ENCODE results near the gene CACNA1C.

CACNA1C gene

GRCh38 chr12:2234646-2235350 lies 182.0 kb downstream of the CACNA1C start:
- DNase-seq (ENCODE audit: low read depth): no peak

- no peak for DNase-seq (ENCODE audit: low read depth)
Measured at GRCh38 chr12:2236506-2237294, 183.9 kb downstream of the CACNA1C start.

GRCh38 chr12:2238111-2238510 lies 185.3 kb downstream of the CACNA1C start:
- no peak for DNase-seq (ENCODE audit: low read depth)

- DNase-seq (ENCODE audit: low read depth): no peak
Measured at GRCh38 chr12:2239381-2239871, 186.6 kb downstream of the CACNA1C start.

- no peak for DNase-seq (ENCODE audit: low read depth)
Measured at GRCh38 chr12:2240390-2240789, 187.6 kb downstream of the CACNA1C start.

DNA sequence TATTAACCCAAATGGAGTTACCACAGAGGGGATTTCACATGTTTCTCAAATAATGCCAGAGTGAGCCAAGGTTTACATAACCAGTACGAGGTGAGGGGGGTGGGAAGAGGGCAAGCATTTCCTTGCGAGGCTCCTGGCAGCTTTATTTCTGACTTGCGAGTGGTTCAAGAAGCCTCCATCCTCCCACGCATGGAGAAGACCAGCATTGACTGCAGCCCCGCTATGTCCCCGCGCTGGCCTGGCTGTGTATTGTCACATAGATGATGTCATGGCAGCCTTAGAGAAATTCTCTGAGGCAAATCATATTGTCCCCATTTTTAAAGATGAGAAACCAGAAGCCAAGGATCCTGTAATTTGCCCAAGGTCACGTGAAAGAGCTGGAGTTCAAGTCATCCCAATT lies 188.2 kb downstream of the CACNA1C start:
- no peak for DNase-seq (ENCODE audit: low read depth)

DNA sequence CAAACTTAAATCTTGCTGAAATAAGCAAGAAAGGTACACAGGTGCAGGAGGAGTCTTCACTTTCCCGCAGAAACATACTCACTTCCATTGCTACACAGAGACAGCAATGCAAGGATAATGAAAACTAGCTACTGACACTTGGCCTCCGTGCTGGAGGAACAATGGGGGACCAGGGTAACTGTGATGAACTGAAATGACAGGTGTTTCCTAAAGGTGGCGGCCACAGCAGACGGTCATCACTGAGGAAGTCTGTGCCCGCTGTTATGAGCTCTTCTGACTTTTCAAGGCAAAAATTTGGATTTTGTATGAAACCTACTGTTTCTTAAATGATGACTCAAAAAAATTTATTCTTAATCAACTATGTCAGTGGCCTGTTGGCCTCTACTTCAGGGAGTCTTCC lies 189.4 kb downstream of the CACNA1C start:
- no peak for DNase-seq (ENCODE audit: low read depth)

DNA sequence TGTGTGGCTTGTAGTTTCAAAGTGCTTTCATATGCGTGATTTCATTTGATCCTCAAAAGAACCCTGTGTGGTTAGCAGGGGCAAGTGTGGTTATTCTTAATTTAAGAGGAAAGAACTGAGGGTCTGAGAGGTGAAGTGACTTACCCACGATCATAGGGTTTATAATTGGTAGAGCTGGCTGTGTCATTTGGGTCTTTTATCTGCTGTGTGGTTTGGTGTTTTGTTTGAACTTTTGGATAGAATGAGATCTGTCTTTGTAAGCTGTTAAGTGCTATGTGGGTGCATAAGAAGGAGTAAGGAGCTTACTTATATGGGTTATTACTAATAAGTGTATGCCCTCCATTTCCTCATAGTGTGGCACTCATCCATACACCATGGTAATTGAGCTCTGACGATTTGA lies 190.0 kb downstream of the CACNA1C start:
- no peak for DNase-seq (ENCODE audit: low read depth)

DNA sequence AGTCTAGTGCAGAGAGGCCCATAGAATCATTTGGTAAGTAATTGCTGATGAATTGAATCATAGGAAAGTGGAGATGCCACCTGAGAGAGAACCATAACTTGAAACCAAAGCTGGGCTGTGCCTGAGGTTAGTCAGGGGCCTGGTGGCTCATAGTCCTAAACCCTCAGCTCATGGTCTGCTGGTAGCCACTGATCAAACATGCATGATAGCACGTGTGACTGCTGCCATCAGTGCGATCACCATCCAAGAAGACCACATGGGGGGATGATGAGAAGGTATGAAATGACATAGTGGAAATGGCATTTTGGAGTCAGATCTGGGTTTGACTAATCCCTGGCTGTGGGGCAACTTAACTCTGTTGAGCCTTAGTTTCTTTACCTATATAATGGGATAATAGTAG lies 190.5 kb downstream of the CACNA1C start:
- DNase-seq (ENCODE audit: low read depth): peak; percentile 55

DNA sequence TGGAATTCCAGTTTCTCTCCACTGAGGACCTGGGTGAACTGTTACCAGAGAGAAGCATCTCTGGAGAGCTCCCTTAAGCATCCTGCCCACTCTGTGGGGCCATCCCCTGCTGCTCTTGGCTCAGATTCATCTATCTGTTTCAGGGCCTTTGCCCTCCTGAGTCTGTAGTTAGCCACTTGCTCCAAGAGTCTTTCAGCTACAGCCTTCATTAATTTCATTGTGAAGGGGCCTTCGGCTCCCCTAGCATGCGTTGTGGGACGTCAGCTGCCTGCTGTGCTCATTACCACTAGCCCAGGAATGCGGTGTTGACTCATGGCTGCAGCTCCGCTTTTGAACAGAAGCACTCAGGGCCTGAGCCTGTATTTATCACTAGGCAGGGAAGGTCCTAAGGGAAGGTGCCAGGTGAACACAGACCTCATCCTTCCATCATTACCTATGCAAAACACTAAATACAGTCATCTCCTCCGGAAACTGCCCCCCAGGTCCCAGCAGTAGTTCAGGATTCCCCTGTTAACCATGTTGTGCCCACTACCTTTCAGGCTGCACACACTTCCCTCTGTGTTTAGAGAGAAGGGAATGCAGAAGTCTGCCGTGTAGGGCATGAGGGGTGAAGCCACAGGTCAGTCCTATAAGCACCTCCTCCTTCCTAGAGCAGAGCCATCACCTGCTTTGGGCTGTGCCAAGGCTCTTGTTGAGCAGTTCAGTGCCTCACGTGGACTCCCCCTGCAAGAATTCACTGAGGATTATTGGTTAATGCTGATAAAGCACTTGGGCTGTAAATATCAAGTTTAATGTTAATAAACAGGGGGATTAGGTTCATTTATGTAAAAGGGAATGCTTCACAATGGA lies 191.4 kb downstream of the CACNA1C start:
- peak; percentile 98 for DNase-seq (ENCODE audit: low read depth)

GRCh38 chr12:2246358-2246757 lies 193.6 kb downstream of the CACNA1C start:
- peak; percentile 53 for DNase-seq (ENCODE audit: low read depth)

GRCh38 chr12:2247120-2247519 lies 194.3 kb downstream of the CACNA1C start:
- no peak for DNase-seq (ENCODE audit: low read depth)

GRCh38 chr12:2247596-2247995 lies 194.8 kb downstream of the CACNA1C start:
- no peak for DNase-seq (ENCODE audit: low read depth)

DNA sequence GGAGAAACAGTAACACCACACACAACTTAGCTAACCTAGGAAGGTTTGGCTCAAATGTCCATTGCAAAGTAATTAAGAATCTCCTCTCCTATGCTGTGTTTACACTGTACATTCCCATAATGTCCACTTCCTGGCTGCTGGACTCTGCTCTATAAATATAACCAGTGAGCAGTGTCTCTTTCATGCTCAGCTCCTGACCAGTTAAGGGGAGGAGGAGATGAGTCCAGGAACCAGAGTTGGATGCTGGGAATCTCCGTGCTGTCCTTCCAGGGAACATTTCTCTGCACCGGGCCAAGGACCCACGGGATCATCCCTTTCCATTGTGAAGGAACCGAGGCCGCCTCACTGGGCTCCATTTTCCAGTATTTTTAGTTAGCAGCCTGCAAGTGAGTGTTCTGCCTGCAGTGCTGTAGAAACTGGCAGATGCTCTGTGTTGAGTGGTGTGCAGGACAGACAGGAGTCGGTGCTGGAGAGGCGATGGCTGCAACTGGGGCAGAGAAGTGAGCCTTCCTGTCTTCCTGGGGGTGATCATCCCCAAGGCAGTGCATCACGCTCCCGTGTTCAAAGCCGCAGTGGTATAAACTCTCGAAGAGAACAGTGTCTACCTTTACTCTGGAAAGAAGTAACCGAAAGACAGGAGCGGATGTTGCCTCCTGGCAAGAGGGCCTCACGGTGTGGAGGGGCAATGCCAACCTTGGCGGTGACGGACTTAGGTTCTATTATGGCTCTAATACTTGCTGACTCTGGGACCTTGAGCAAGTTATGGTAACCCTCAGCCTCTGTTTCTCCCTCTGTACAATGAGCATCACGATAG lies 195.5 kb downstream of the CACNA1C start:
- DNase-seq (ENCODE audit: low read depth): peak; percentile 94

DNA sequence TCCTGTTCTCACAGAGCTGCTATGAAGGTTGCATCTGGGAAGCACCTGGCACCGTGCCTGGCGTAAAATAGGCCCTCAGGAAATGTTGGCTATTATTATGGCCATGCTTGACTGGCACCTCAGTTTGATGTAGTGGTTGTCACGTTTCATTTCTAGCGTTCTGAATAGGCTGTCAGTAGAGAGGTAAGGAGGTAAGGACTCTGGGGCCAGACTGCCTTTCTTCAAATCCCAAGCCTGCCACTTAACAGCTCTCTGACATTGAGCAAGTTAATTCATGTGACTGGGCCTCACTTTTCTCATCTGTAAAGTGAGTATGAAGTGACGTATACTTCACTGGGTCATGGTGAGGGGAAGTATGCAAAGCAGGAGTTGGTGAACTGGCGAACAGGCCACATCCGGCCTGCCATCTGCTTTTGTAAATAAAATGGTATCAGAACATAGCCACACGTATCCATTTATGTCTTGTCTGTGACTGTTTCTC lies 196.2 kb downstream of the CACNA1C start:
- peak; percentile 94 for DNase-seq (ENCODE audit: low read depth)

- peak; percentile 78 for DNase-seq (ENCODE audit: low read depth)
Measured at GRCh38 chr12:2250797-2251196, 198.0 kb downstream of the CACNA1C start.

DNA sequence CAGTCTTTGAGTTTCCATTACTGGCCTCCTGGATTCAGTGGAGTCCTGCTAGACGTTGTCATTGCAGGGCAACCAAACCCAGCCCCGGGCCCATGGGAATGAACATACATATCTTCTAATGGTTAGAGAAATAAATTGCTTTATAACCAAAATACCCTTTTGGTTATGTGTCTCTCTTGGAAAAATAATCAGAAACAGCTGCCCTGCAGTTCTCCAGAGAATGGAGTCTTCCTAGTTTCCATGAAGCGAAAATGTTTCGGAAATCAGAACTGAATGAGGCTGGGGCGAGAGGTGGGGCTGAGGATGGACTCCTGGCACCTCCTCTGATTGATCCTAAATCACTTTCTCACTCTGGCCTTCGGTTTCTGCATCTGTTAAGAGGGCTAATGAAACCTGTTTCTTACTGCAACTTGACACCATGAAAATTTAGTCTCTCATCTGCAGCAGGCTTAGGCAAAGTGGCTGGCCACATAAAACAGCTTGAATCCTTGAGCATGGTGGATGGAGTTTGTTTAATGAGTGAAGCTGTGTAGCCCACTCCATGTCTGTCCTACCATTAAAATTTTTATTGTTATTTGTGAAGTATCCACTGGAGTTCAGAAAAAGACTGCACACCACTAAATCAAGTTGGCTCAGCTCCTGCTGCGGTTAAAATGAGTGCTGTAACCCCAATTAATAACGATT lies 198.9 kb downstream of the CACNA1C start:
- DNase-seq (ENCODE audit: low read depth): peak; percentile 68

DNA sequence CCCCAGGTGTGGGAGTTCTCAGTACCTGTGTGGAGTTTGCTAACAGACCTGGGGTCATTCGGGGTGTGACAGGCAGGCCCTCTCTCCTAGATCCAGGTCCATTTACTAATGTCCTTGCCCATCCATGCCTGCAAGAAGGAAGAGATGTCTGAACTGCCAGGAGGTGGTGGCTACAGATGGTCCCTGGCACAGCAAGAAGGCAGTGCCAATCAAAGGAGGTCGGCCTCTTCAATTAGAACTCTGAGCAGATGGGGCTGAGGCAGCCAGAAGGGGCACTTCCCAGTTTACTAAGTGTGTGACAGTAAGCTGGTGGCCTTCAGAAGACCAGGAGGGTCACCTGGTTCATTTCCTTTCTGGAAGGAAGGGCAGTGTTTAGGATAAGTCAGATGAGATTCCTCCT lies 202.5 kb downstream of the CACNA1C start:
- no peak for DNase-seq (ENCODE audit: low read depth)

GRCh38 chr12:2255731-2256130 lies 202.9 kb downstream of the CACNA1C start:
- DNase-seq (ENCODE audit: low read depth): peak; percentile 16

- DNase-seq (ENCODE audit: low read depth): peak; percentile 97
Measured at GRCh38 chr12:2256453-2256852, 203.7 kb downstream of the CACNA1C start.

DNA sequence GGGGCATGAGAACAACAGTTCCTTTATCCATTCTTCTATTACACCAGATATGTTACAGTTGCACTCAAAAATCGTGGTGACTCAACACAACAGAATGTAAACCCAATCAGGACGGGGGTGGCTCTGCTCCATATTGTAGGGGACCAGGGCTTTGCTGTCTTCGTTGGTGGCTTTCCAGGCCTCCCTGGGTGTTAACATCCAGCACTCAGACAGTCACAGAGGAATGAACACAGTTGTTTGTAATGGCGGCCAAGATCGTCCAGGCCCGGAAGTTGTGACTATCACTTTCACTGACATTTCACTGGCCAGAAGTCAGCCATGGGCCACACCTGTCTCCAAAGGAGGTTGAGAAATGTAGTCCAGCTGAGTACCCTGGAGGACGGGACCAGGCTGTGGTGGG lies 204.1 kb downstream of the CACNA1C start:
- DNase-seq (ENCODE audit: low read depth): peak; percentile 96

Measured in EH (cell line).